Measurements from ENCODE around the gene SLC1A2.
A peak's percentile ranks its signal among the peaks of the same experiment; 100 is the strongest.

- TF ChIP-seq, protein P1, sequence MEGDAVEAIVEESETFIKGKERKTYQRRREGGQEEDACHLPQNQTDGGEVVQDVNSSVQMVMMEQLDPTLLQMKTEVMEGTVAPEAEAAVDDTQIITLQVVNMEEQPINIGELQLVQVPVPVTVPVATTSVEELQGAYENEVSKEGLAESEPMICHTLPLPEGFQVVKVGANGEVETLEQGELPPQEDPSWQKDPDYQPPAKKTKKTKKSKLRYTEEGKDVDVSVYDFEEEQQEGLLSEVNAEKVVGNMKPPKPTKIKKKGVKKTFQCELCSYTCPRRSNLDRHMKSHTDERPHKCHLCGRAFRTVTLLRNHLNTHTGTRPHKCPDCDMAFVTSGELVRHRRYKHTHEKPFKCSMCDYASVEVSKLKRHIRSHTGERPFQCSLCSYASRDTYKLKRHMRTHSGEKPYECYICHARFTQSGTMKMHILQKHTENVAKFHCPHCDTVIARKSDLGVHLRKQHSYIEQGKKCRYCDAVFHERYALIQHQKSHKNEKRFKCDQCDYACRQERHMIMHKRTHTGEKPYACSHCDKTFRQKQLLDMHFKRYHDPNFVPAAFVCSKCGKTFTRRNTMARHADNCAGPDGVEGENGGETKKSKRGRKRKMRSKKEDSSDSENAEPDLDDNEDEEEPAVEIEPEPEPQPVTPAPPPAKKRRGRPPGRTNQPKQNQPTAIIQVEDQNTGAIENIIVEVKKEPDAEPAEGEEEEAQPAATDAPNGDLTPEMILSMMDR (conservative IDR thresholded peaks at IDR 0.05; ENCODE audit: low read depth, low read length) = peak; percentile 91
- 0 out of 2 replicates have a peak, but pooled peaks have one; percentile 32 for TF ChIP-seq POLR2A (IDR thresholded peaks at IDR 0.05; ENCODE audit: low read depth, low read length)
- TF ChIP-seq MAZ (IDR thresholded peaks at IDR 0.05; ENCODE audit: borderline replicate concordance, low read depth, low read length) = peak; percentile 24; the same call in 1 of the 2 replicates
- TF ChIP-seq RAD21 (IDR thresholded peaks at IDR 0.05; ENCODE audit: low read length) = peak; percentile 98
- TF ChIP-seq USF2 (IDR thresholded peaks at IDR 0.05; ENCODE audit: low read depth, low read length) = no peak
- peak; percentile 79; the same call in 1 of the 2 replicates for TF ChIP-seq CHD1 (IDR thresholded peaks at IDR 0.05; ENCODE audit: low read depth, low read length)
- no peak for TF ChIP-seq MXI1 (IDR thresholded peaks at IDR 0.05; ENCODE audit: borderline replicate concordance, low read depth, low read length)
- TF ChIP-seq NFE2L2 (IDR thresholded peaks at IDR 0.05; ENCODE audit: low read depth, low read length) = no peak
- TF ChIP-seq SMC3 (IDR thresholded peaks at IDR 0.05; ENCODE audit: low read depth, low read length) = peak; percentile 94
Observed at GRCh38 chr11:35391922-35392688, 27.3 kb downstream of the SLC1A2 start.

All from IMR-90 (cell line).